OCI-LY1 (cell line): Measurements from ENCODE around the gene NAV2.

ENCODE experiments used
- CTCF ChIP-seq: fragments of 200-600 bp; sonication (generic), shearing (Covaris generic); IDR thresholded peaks from 2 replicates; pipeline ENCODE4 v1.5.1; 2017; ENCODE audit warnings: mild to moderate bottlenecking, antibody characterized with exemption, low read length, moderate library complexity, mixed read lengths
- EZH2 ChIP-seq: fragments of 200-600 bp; sonication (generic), shearing (Covaris generic); IDR thresholded peaks from 2 replicates; pipeline ENCODE4 v1.8.0; 2017; ENCODE audit warnings: borderline replicate concordance, mixed run types, mild to moderate bottlenecking, antibody characterized with exemption, low read length, moderate library complexity, mixed read lengths

GRCh38 chr11:19866037-19866436, 153.4 kb downstream of the NAV2 start:
- no peak for TF ChIP-seq CTCF
- TF ChIP-seq EZH2 = no peak
